HG03520 (cell line): ENCODE results near the gene SIGLEC7.

Experiments used
- ATAC-seq: cut with Tn5 transposase; IDR thresholded peaks from one replicate; pipeline ENCODE4 v1.9.1; 2021; ENCODE audit warnings: mild to moderate bottlenecking, moderate library complexity; ENCODE audit not compliant: unreplicated experiment

Gene SIGLEC7

DNA sequence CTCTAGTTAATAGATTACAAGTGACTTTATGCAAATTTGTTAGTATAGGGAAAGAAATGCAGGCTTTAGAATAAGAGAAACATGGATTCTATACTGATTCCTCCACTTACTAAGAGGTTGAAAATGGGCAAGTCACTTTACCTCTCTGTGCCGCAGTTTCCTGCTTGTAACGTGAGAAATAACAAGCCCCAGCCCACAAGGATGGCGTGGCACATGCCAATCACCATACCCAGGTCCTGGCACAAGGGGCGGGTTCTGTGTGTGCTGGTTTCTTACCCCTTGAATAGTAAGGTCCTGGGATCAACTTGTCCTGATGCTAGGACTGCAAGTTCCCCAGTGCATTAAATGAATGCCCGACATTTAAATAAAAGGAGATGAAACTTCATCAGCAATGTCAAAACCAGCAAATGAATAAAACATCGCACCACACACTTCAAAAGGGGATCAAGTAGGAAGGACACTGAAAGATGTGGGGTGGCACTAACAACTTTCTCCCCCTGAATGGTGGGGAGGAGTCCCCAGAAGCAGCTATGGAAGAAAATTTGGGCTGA is 25.3 kb upstream of the SIGLEC7 start:
- no peak for ATAC-seq

DNA sequence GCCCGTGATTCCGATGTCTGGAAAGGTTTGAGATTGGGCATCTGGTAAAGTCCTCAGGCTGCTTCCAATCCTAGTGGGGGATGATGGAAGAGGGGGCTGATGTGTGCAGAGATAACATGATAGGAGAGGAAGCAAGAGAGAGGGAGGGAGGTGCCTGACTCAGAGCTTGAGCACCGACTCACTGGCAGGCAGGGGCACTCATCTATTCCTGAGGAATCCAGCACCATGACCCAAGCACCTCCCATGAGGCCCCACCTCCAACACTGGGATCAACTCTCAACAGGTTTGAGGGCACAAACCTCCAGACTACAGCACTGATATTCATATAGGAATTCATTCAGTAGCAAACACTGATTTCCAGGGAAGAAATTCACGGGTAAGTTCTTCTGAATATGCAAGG is 23.0 kb upstream of the SIGLEC7 start:
- ATAC-seq = no peak

DNA sequence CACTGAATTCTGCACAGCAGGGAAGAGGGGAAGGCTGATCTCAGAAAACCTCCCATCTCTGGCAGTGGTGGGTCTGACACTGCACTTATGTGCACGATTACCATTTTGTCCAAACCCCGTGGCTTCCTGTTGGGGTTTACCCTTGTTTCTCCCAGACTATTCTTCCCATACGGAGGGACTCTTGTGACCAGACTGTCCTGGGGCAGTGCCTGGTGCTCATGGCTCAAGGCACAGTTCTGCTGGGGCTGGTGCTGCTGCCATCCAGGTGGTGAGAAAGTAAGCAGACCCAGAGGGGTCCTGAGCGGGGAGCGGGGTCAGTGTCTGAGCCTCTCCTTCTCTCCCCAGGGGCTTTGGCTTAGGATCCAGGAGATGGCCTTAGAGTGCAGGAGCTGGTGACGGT is 22.5 kb upstream of the SIGLEC7 start:
- no peak for ATAC-seq

DNA sequence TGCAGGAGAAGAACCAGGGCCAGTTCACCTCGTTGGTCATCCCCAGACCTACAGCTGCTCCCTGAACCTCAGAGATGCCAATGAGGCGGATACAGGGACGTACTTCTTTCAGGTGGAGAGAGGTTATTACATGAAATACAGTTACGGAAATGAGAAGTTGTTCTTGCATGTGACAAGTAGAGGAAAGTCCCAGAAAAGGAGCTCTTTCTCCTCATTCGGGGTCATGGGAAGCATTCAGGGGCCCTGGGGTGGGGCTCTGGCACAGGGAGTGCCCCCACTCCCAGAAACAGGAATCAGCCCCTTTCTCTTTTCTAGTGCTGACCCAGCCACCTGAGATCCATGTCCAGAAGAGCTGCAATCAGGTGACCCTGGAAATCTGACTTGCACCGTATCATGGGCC is 21.9 kb upstream of the SIGLEC7 start:
- no peak for ATAC-seq

DNA sequence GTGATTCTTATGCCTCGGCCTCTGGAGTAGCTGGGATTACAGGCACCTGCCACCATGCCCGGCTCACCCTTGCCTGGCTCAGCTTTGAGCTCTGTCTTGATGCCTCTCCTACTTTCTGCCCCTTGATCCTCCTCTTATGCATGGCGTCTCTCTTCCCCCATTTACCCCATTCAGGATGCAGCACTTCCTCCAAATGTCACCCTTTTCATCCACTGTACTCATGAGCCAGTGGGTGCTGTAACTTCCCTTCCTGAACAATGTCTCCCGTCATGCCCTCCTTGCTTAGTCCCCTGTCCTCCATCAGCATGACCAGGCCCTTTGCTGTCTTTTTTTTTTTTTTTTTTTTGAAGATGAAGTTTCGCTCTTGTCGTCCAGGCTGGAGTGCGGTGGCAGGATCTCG is 20.8 kb upstream of the SIGLEC7 start:
- no peak for ATAC-seq

DNA sequence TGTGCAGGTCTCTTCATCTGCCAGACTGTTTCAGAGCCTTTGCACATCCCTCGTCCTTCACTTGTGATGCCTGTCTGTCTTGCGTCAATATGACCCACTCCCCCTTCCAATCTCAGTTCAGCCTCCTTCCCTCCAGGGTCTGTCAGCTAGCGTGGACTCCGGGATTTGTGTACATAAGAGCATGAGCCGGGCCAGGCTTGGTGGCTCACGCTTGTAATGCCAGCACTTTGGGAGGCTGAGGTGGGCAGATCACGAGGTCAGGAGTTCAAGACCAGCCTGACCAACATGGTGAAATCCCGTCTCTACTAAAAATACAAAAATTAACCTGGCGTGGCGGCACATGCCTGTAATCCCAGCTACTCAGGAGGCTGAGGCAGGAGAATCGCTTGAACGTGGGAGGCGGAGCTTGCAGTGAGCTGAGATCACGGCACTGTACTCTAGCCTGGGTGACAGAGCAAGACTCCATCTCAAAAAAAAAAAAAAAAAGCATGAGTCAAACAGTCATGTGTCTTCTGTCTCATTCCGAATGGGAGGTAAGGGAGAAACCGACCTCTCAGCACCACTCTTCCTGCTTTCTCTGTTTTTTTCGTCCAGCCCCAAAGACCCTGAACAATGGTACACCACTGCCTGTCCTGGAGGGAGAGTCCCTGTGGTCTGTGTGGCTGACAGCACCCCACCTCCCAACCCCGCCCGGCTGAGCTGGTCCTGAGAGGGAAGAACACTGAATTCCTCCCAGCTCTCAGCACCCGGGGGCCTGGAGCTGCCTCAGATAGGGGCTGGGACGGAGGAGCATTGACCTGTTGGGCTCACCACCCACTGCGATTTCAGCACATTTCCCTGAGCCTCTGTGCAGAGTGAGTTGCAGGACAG is 19.8 kb upstream of the SIGLEC7 start:
- ATAC-seq = no peak

DNA sequence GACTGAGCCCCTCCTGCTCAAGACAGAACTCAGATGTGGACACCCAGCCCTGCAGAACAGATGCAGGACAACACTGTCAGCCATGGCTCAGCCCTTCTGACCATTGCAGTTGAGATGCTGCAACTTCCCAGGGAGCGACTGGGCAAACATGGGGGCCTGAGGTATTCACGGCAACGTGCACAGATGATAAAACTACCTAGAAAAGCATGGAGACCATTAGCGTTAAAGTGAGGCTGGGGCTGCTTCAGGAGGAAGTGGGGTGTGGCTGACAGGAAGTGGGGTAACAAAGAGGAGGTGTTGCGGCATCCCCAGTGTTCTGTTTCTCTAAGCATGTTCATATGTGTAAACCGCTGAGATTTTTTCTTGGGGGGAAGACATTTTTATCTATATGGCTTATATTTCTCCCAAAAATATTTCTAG is 18.7 kb upstream of the SIGLEC7 start:
- no peak for ATAC-seq

DNA sequence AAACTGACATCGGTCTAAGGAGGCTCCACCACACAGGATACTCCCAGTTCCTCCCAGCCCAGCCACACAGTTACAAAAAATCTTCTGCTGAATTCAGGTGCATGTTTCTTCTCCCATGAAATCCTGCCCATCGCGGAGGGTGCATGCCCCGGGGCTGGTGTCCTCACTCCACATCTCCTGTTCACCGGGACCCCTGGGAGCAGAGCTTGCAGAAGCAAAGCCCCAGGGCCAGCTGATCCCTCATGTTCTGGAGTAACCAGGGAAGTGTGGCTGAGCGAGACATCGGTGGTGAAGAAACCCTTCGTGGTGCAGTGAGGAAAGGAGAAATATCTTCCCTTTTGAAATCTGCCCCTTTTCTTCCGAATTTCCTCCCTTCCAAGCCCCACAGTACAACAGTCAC is 18.3 kb upstream of the SIGLEC7 start:
- ATAC-seq = no peak

DNA sequence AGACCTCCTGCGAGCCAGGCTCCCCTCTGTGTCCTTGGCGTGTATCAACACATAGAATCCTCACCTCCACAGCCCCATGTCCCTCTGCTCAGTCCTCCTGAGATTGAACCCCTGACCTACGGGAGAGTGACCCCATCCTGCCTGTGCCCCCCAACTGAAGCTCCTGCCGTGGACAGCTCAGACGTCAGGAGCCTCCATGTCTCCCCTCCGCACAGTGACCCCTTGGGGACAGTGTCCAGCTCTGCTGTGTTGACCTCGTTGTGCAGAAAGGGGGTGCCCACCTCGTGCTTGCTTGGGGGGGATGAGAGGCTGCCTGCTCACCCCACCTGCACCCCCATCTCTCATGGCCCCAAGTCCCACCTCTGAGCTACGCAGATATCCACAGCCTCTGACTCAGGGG is 17.9 kb upstream of the SIGLEC7 start:
- ATAC-seq = no peak

DNA sequence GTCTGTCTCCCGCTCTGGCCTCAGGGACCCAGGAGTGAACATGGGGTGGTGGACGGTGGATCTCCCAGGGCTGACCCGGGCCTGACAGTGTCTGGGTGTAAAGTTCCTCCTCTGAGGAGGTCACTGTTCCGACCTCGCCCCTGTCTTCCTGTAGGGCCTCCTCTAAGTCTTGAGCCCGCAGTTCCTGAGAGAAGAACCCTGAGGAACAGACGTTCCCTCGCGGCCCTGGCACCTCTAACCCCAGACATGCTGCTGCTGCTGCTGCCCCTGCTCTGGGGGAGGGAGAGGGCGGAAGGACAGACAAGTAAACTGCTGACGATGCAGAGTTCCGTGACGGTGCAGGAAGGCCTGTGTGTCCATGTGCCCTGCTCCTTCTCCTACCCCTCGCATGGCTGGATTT is 17.4 kb upstream of the SIGLEC7 start, which contains the start of gene SIGLEC9:
SIGLEC9 (plus strand) TSS at position 178 of the 400 bp plus-strand sequence; CDS start at position 247, 69 bp downstream.
- no peak for ATAC-seq

DNA sequence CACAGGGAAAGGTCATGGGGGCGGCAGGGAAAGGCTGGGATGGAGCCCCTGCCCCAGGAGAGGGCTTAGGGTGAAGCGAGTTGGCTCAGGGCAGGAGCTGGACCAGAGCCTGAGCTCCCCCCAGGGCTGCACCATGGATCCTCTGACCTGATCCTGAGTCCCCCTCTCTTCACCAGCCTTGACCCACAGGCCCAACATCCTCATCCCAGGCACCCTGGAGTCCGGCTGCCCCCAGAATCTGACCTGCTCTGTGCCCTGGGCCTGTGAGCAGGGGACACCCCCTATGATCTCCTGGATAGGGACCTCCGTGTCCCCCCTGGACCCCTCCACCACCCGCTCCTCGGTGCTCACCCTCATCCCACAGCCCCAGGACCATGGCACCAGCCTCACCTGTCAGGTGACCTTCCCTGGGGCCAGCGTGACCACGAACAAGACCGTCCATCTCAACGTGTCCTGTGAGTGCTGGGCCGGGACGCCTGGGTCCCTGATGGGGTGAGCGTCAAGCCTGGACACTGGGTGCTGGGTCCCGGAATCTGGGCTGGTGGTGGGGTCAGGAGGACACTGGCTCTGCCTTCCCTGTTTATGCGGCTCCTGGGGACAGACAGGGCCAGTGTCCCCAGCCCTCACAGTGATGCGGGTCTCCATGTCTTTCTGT is 16.6 kb upstream of the SIGLEC7 start:
- no peak for ATAC-seq

DNA sequence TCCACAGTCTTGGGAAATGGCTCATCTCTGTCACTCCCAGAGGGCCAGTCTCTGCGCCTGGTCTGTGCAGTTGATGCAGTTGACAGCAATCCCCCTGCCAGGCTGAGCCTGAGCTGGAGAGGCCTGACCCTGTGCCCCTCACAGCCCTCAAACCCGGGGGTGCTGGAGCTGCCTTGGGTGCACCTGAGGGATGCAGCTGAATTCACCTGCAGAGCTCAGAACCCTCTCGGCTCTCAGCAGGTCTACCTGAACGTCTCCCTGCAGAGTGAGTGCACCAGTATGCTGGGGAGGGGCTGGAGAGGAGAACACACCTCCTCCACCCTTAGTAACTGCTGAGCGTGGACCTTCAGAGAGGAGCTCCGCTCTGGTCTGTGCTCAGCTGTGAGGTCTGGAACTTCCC is 15.1 kb upstream of the SIGLEC7 start:
- no peak for ATAC-seq

DNA sequence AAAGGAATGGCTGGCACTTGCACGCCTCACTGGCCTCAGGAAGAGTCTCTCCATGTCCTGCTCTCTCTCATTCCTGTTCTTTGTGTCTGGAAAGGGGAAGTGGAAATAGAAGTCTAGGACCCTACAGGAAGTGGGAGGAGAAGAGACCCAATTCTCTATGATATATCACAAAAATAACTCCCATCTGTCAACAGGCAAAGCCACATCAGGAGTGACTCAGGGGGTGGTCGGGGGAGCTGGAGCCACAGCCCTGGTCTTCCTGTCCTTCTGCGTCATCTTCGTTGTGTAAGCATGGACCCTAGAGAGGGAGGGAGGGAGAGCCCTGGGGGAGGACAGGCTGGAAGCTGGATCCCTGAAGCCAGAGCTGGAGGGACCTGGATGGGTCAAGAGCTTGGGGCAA is 14.3 kb upstream of the SIGLEC7 start:
- ATAC-seq = no peak

DNA sequence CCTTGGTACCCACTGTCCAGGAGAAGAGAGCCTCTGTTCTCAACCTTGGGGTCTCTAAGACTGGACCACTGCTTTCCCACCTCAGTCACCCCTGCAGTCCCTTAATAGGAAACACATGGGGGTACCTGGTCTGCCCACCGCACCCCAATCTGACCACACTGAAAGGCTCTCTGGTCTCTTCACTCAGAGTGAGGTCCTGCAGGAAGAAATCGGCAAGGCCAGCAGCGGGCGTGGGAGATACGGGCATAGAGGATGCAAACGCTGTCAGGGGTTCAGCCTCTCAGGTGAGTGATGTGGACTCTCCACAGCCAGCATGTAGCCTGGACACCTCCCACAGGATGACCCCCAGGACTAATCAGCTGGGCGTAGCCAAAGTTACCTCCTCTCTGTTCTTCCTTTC is 13.9 kb upstream of the SIGLEC7 start:
- no peak for ATAC-seq

DNA sequence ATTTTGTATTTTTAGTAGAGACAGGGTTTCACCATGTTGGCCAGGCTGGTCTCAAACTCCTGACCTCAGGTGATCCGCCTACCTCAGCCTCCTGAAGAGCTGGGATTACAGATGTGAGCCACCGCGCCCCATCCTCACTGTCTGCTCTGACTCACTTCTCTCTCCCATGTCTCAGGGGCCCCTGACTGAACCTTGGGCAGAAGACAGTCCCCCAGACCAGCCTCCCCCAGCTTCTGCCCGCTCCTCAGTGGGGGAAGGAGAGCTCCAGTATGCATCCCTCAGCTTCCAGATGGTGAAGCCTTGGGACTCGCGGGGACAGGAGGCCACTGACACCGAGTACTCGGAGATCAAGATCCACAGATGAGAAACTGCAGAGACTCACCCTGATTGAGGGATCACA is 12.4 kb upstream of the SIGLEC7 start:
- ATAC-seq = no peak

DNA sequence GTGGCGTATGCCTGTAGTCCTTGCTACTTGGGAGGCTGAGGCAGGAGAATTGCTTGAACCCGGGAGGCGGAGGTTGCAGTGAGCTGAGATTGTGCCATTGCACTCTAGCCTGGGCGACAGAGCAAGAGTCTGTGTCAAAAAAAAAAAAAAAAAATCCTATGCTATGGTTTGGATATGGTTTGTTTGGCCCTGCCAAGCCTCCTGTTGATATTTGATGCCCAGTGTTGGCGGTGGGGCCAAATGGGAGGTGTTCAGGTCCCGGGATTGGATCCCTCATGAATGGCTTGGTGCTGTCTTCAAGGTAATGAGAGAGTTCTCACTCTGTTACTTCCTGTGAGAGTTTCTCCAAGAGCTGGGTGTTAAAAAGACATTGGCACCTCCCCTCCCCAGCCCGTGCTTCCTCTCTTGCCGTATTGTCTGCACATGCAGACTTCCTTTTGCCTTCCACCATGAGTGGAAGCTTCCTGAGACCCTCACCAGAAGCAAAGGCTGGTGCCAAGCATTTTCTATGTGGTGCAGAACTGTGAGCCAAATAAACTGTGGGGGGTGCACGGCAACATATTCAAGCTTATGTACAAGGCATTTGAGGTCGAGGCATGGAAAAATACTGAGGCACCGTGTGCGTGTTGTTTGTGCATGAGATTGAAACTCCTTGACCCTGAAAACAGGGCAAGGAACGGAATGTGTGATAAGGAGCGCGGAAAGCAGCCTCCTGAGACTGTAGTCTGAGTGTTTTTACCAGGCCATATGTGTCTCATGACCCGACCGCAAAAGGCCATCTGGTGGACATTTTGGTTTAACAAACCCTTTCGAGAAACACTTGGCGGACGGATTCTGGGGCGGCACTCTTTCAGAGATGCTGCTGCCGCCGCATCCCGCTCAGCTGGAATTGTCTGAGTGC is 10.1 kb upstream of the SIGLEC7 start:
- ATAC-seq = no peak

DNA sequence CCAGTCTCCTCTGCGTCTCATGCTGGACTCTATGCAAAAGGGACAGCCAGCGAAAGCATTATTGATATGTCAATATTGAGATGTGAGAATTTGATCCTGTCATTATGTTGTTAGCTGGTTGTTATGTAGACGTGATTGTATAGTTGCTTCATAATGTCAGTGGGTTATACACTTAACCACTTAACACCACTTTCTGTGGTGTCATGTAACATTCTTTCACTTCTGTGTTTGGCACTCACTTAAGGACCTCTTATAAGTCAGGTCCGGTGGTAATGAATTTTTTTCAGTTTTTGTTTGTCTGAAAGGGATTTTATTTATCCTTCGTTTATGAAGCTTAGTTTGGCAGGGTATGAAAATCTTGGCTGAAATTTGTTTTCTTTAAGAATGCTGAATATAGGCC is 7.1 kb upstream of the SIGLEC7 start:
- ATAC-seq = no peak

DNA sequence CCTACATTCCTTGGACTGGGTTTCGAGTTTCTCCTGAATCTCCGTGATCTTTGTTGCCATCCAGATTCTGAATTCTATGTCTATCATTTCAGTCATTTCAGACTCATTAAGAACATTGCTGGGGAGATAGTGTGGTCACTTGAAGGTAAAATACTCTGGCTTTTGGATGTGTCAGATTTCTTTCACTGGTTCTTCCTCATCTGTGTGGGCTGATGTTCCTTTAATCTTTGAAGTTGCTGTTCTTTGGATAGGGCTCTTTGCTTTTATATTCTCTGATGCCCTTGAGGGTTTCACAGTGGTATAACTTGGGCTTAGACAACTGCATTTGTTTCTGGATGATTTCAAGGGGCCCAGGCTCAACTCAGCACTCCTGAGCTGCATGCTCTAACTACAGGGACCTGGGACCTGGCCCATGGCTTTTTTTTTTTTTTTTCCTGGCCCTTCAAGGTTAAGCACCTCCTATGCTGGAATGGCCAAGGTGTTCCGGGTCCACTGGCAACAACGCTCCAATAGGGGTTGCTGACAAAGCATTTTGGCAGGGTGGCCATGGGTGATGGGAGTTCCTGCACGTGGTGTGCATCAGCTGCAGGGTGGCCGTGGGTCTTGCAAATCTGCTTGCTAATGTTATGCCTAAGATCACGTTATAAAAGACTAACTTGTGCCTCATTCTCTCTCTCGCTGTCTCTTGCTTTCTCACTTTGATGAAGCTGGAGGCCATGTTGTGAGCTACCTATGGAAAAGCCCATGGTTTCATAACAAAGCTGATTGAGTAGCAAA is 5.9 kb upstream of the SIGLEC7 start:
- ATAC-seq = no peak

DNA sequence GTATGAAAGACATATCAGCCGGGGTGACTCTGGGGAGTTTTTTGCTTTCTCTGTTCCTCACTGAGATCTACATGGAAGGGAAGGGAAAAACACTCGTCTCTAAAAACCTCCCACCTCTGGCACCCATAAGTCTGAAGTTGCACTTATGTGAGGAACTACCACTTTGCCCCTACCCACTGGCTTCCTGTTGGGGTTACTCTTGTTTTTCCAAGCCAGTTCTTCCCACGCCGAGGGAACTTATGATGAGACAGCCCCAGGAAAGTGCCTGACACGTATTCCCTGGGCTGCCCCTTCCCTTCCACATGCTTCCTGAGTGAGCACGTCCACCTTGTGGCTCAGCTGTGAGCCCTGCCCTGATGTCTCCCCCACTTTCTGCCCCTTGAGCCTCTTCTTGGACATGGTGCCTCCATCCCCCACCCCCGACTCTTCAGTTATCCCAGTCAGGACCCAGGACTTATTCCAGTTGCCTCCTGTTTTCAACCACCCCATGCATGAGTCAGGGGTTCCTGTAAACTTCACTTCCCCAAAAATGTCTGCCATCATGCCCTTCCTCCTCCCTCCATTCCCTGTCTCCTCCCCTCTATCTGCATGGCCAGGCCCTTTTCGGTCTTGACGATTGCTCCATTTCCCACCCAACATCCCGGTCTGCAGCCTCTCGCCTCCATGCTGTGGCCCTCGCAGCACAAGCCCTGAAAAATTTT is 5.1 kb upstream of the SIGLEC7 start:
- ATAC-seq = no peak
